Neural crest cell (in vitro differentiated cells): ENCODE data around the gene POPDC2. TPM values are rescaled to one million over a fixed set of nuclear protein-coding genes. Genes with fewer than 3 reads are reported as not detected.

Experiments used
- DNase-seq: peaks from one replicate; pipeline ENCODE4 v3.0.0; 2021; ENCODE audit warnings: low read depth, mixed read lengths, low spot score
- H3K27ac Mint-ChIP-seq: one replicate; pipeline ENCODE4 v1.8.0; 2021; ENCODE audit warnings: mild to moderate bottlenecking, mixed read lengths; ENCODE audit not compliant: unreplicated experiment
- H3K27me3 Mint-ChIP-seq: 2 replicates; pipeline ENCODE4 v1.8.0; 2021; ENCODE audit warnings: low read depth, mild to moderate bottlenecking, mixed read lengths
- H3K36me3 Mint-ChIP-seq: 2 replicates; pipeline ENCODE4 v1.8.0; 2021; ENCODE audit warnings: low read depth, mild to moderate bottlenecking, mixed read lengths
- H3K4me1 Mint-ChIP-seq: 2 replicates; pipeline ENCODE4 v1.8.0; 2021; ENCODE audit warnings: mixed read lengths
- H3K4me3 Mint-ChIP-seq: one replicate; pipeline ENCODE4 v1.8.0; 2021; ENCODE audit warnings: mild to moderate bottlenecking, mixed read lengths
- H3K9me3 Mint-ChIP-seq: 2 replicates; pipeline ENCODE4 v1.8.0; 2021; ENCODE audit warnings: mixed read lengths
- CTCF ChIP-seq: fragments of 200-600 bp; sonication (generic); conservative IDR thresholded peaks from 2 replicates; pipeline ENCODE4 v1.5.0; 2021; ENCODE audit warnings: antibody characterized with exemption, mild to moderate bottlenecking
- total RNA-seq: library from RNA; stranded (reverse); gene quantifications from 2 replicates; pipeline ENCODE4 v1.2.1, GENCODE V29; 2021

Gene POPDC2
- total RNA-seq, 1 donor from 2014 or later: 2.8 TPM

DNA sequence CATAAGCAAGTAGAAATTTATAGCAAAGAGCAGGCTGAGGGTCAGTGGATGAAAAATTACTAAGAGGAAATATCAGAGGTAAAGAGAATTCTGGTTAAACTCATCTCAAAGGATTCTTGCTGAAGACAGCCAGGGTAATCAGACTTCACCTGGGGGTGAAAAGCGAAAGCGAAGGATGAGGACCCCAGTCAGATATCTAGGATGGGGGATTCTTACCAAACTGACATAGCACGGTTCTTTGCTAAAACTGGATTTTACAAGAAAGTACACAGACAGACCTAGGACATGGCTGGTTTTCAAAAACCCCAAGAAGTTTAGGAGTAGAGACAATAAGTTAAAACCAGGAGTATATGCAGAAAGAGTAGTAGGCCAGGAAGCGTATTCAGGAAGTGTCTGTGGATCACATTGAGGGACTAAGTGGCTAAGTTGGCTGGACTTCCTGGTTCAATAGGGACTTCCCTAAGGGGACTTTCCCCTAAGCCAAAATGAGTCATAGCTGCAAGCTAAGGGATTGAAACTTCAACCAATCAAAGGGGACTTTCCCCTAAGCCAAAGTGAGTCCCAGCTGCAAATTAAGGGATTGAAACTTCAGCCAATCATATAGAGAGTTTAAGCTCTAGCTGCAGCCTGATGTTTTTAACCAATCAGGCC lies 40.0 kb upstream of the POPDC2 start:
- Mint-ChIP-seq H3K4me3 (no peak overlapping the region), H3K36me3 (no peaks in the 10 kb centered on the region), H3K4me1 (peaks cover 18% of the 10 kb centered on the region), H3K27me3 (no peaks in the 10 kb centered on the region), H3K27ac (no peak overlapping the region), H3K9me3 (no peaks in the 10 kb centered on the region)
- TF ChIP-seq CTCF: no peak
- DNase-seq: no peak

- no peak for TF ChIP-seq CTCF
- H3K27me3 Mint-ChIP-seq: no peaks in the 10 kb centered on the region
These were observed 37.0 kb upstream of the POPDC2 start for GRCh38 chr3:119697394-119697793.

DNA sequence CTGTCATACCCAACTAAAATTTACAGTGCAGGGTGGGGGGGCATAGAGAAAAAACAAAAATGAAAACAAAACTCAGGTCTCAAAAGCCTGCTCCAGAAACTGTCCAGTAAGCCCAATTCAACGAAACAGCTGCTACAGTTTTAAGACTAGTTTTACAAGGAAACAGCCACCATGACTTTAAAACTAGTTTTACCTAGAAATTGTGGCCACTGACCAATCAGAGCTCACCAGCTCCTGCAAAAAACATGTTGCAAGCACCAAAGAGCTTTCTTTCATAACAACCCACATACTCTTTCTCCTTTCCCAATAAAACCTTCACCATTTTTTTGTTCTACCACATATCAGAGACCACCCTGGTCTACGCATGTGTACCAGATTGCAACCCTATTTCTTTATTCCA lies 35.1 kb upstream of the POPDC2 start:
- no peak overlapping the region for H3K4me3 Mint-ChIP-seq
- no peaks in the 10 kb centered on the region for H3K27me3 Mint-ChIP-seq
- no peak overlapping the region for H3K27ac Mint-ChIP-seq
- no peaks in the 10 kb centered on the region for H3K4me1 Mint-ChIP-seq
- TF ChIP-seq CTCF: no peak
- no peaks in the 10 kb centered on the region for H3K9me3 Mint-ChIP-seq
- DNase-seq: no peak
- H3K36me3 Mint-ChIP-seq: no peaks in the 10 kb centered on the region

More at GRCh38 chr3:119697394-119697793, 37.0 kb upstream of the POPDC2 start:
- Mint-ChIP-seq H3K4me1 (peaks cover 5% of the 10 kb centered on the region), H3K9me3 (no peaks in the 10 kb centered on the region), H3K4me3 (no peak overlapping the region), H3K27ac (no peak overlapping the region), H3K36me3 (no peaks in the 10 kb centered on the region)
- no peak for DNase-seq

GRCh38 chr3:119690043-119690656 lies 29.8 kb upstream of the POPDC2 start:
- no peak for DNase-seq
- Mint-ChIP-seq H3K27ac (no peak overlapping the region), H3K36me3 (no peaks in the 10 kb centered on the region), H3K4me1 (no peaks in the 10 kb centered on the region), H3K4me3 (no peak overlapping the region), H3K27me3 (peaks cover 8% of the 10 kb centered on the region), H3K9me3 (peaks cover 3% of the 10 kb centered on the region)
- peak; percentile 69 for TF ChIP-seq CTCF

DNA sequence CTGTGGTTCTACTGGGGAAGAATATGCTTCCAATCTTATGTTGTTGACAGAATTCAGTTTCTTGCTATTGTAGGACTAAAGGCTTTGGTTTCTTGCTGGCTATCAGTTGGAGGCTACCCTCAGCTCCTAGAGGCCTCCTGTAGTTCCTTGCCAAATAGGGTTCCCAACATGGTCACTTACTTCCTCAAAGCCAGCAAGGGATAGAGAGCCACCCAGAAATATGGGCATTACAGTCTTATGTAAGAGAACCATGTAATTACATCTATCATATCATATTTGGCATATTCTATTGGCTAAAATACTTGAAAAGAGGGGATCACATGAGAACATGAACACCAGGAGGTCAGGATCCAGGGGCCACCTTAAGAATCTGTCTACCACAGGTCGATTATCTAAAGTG lies 23.0 kb upstream of the POPDC2 start:
- Mint-ChIP-seq H3K27ac (no peak overlapping the region), H3K4me1 (no peaks in the 10 kb centered on the region), H3K4me3 (no peak overlapping the region), H3K9me3 (peaks cover 3% of the 10 kb centered on the region), H3K27me3 (peaks cover 17% of the 10 kb centered on the region), H3K36me3 (no peaks in the 10 kb centered on the region)
- no peak for TF ChIP-seq CTCF
- no peak for DNase-seq
